Muscle layer of duodenum (tissue), 2 donors: ENCODE measurements around the gene COL15A1.
A peak's percentile ranks its signal among the peaks of the same experiment; 100 is the strongest.
"Not testable (repeated sequence)": the region's sequence is repeated elsewhere in the genome, so short reads cannot be mapped to it uniquely, and the experiment has no call there.

Source experiments
- H3K27ac ChIP-seq: one replicate; pipeline ENCODE4 v1.7.0; 2013; ENCODE audit warnings: mild to moderate bottlenecking, low read length
- H3K27me3 ChIP-seq: one replicate; pipeline ENCODE4 v1.7.0; 2013; ENCODE audit warnings: low read depth, mild to moderate bottlenecking, control low read depth, low read length
- H3K36me3 ChIP-seq, 2 donors: one replicate each; pipeline ENCODE4 v1.7.0; 2013; ENCODE audit warnings: low read length in 2 of 2, control low read depth in 1 of 2, mild to moderate bottlenecking in 1 of 2; ENCODE audit not compliant: insufficient read depth in 2 of 2, control insufficient read depth in 1 of 2
- H3K4me1 ChIP-seq, 2 donors: one replicate each; pipeline ENCODE4 v1.7.0; 2013; ENCODE audit warnings: low read length in 2 of 2, mild to moderate bottlenecking in 2 of 2, control low read depth in 1 of 2, moderate library complexity in 1 of 2; ENCODE audit not compliant: insufficient read depth in 2 of 2, control insufficient read depth in 1 of 2
- H3K4me3 ChIP-seq, 2 donors: one replicate each; pipeline ENCODE4 v1.7.0; 2013; ENCODE audit warnings: low read length in 2 of 2, low read depth in 1 of 2, mild to moderate bottlenecking in 1 of 2
- H3K9me3 ChIP-seq, 2 donors: one replicate each; pipeline ENCODE4 v1.7.0; 2013; ENCODE audit warnings: low read length in 2 of 2, control low read depth in 1 of 2, mild to moderate bottlenecking in 1 of 2; ENCODE audit not compliant: control insufficient read depth in 1 of 2
- donor health status: healthy.

The COL15A1 gene

DNA sequence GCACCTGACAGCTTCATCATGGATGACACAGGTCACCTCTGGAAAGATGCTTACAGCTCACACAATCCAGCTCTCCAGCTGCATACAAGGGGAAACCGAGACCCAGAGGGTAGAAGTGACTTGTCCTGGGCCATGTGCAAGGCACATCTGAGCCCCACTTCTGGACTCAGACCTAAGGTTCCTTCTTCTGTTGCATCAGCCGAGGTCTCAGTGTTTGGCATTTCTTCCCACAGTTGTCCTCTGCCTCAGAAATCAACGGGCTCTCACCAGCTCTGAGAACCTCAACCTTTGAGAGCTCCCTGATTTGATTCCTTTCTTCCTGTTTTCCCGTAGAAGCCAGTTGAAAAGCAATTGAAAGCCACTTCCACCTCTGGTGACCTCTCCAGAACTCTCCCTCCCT is 38.7 kb upstream of the COL15A1 start:
- H3K4me3 ChIP-seq: no peak overlapping the region
- H3K36me3 ChIP-seq: no peaks in the 10 kb centered on the region
- H3K27ac ChIP-seq: no peak overlapping the region
- no peaks in the 10 kb centered on the region for H3K27me3 ChIP-seq
- H3K9me3 ChIP-seq: no peaks in the 10 kb centered on the region
- peaks cover 0 to 17% of the 10 kb centered on the region in 2 donors for H3K4me1 ChIP-seq

DNA sequence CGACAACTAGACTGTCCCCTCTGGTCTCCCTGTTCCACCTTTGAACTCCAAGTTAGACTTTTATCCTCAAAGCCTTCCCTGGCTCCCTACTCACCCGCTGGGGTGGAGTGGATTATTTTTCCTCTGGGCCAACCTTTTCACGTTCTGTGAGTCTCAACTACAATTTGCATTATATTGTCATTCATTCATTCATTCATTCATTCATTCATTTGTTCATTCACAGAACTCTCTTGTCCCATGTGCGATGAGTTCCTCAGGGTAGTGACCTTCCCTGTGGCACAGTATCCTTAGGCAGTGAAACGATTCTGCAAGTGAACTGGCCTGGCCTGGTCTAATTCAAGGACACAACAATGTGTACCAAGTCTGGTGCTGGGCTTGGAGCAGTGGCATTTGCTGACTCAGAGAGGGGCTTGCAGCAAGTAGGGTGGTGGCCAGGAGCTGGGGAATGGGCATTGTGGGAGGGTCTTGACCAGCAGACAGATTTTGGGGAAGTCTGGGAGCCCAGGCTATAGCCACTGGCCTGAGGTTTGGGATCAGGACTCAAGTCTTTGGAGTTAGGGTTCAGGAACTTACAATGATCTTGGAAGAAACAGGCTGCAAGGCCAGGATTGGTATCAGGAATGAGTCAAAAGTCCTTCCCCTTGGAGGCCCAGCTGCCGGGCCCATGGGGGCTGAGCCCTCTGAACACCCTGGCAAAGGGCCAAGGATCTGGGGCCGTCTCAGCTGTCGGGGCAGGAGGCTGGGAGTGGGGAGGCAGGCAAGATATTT is 37.2 kb upstream of the COL15A1 start:
- Histone ChIP-seq H3K9me3 (no peaks in the 10 kb centered on the region), H3K36me3 (no peaks in the 10 kb centered on the region), H3K4me3 (no peak overlapping the region), H3K27me3 (no peaks in the 10 kb centered on the region), H3K27ac (no peak overlapping the region), H3K4me1 (peaks cover 0 to 21% of the 10 kb centered on the region in 2 donors)

DNA sequence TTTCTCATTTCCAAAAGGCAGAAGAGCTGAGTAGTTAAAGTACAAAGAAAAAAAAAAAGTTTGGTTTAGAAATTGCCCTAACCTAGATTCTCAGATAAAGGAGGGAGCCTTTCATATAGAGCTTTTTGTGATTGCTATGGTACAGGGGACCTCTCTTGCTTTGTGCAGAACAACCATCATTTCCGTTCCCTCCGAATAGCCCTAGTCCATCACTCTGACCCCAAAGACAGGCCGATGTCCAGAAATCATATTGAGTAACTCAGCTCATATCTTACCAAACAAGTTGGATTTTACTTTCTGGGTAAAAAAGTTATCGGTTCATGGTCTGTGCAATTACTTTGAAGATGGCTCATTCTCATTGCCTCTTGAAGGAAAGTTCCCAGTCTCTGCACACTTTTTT is 36.7 kb upstream of the COL15A1 start:
- peaks cover 0 to 21% of the 10 kb centered on the region in 2 donors for H3K4me1 ChIP-seq
- H3K27ac ChIP-seq: no peak overlapping the region
- H3K27me3 ChIP-seq: no peaks in the 10 kb centered on the region

DNA sequence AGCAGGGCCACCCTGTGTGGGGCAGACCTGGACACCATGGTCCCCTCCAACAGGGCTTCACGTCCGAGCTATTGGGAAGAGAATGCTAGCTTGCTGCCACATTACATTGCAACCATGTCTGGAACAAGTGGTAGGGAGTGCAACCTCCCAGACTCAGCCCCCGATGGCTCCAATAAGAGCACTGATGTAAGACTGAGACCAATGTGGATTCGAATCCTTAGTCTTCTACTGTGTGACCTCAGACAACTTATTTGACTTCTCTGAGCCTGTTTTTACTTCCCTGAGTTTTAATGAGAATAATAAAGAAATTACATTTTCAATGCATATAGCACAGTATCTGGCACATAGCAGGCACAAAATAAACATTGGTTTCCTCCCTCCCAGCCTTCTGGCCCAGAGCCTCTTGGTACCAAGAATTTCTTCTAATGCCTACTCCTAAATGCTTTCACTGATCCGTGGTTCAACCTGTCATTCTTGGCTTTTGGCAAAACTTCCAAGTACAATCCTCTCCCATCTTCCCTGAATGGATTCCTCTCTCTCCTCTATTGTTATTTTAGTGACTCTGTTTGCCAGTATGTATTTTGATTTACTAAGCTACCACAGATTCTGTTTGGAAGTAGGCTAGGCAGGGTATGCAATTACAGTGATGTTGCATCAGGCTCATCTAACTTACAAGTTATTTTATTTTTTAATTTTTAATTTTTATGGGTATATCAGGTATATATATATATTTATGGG is 34.6 kb upstream of the COL15A1 start:
- Histone ChIP-seq H3K36me3 (no peaks in the 10 kb centered on the region), H3K4me1 (peaks cover 0 to 21% of the 10 kb centered on the region in 2 donors), H3K9me3 (no peaks in the 10 kb centered on the region), H3K27me3 (no peaks in the 10 kb centered on the region), H3K4me3 (no peak overlapping the region), H3K27ac (peak overlapping the region; percentile 60)

More for the DNA sequence above, 36.7 kb upstream of the COL15A1 start:
- H3K4me3 ChIP-seq: no peak overlapping the region
- H3K9me3 ChIP-seq: no peaks in the 10 kb centered on the region
- H3K36me3 ChIP-seq: no peaks in the 10 kb centered on the region

DNA sequence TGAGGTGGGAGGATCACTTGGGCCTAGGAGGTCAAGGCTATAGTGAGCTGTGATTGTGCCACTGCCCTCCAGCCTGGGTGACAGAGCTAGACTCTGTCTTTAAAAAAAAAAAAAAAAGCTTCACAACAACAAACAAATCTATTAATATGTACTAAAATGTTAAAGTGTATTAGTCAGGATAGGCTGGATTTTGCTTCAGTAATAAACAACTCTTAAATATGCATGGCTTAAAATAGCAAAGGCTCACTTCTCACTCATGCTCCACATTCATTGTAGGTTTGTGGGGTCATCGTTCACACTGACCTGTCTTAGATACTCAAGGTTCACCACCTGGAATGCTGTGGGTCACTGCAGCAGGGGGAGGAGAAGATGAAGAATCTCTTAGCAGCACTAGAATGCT is 33.8 kb upstream of the COL15A1 start:
- no peak overlapping the region for H3K27ac ChIP-seq
- H3K36me3 ChIP-seq: no peaks in the 10 kb centered on the region
- H3K9me3 ChIP-seq: no peaks in the 10 kb centered on the region
- no peaks in the 10 kb centered on the region for H3K27me3 ChIP-seq
- H3K4me1 ChIP-seq: peaks cover 0 to 21% of the 10 kb centered on the region in 2 donors
- H3K4me3 ChIP-seq: no peak overlapping the region

DNA sequence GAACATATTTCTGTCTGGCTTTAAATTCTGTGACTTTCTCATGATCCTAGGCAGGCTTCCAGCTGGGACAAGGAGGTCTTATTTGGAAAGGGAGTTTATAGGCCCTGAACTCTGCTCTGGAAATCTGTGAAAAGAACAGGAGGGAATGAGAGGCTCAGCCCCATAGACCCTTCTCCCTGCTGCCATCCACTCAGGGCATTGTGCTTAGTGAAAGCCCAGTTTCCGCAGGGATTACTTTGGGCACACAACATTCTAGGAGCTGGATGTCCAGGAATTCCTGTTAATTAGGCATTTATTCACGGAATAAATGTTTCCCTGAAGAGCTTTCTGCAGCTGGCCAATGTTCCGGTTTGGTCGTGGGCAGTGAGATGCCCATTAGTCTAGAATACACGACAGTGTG is 32.7 kb upstream of the COL15A1 start:
- Histone ChIP-seq H3K27me3 (no peaks in the 10 kb centered on the region), H3K27ac (no peak overlapping the region), H3K9me3 (no peaks in the 10 kb centered on the region)

DNA sequence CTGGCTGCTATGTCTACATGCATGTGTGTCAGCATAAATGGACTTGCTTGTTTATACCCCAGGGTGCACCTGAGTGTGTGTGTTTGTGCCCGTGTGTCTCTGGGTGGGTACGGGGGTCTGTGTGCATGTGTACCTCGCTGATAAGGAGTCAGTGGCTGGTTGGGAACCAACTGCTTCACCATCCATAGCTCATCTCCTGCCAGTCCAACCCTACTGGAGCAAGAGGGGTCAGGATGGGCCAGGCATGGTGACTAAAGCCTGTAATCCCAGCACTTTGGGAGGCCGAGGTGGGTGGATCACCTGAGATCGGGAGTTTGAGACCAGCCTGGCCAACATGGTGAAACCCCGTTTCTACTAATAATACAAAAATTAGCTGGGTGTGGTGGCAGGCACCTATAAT is 32.0 kb upstream of the COL15A1 start:
- peaks cover 3 to 25% of the 10 kb centered on the region in 2 donors for H3K4me1 ChIP-seq
- not testable (repeated sequence) for H3K4me3 ChIP-seq, H3K9me3 ChIP-seq, H3K27ac ChIP-seq, H3K36me3 ChIP-seq, H3K27me3 ChIP-seq

More for the DNA sequence above, 32.7 kb upstream of the COL15A1 start:
- Histone ChIP-seq H3K4me1 (peaks cover 0 to 21% of the 10 kb centered on the region in 2 donors), H3K4me3 (no peak overlapping the region), H3K36me3 (no peaks in the 10 kb centered on the region)

DNA sequence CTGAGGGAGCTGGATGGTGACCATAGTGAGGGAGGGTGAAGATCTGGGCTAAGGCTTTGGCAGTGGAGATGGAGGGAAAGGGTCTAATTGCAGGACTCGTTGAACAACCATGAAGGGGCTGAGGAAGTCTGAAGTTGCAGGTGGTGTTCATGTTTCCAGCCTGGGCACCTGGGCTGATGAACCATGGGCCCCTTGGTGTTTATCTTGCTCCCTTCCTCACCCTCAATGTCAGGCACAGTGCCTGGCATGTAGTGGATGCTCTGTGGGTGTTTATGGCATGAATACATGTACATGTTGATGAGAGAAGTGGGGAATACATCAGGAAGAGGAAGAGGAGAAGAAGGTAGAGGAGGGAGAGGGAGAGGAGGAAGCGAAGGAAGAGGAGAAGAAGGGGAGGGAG is 31.3 kb upstream of the COL15A1 start:
- H3K27me3 ChIP-seq: no peaks in the 10 kb centered on the region
- no peaks in the 10 kb centered on the region for H3K9me3 ChIP-seq
- H3K4me1 ChIP-seq: peaks cover 3 to 28% of the 10 kb centered on the region in 2 donors
- no peaks in the 10 kb centered on the region for H3K36me3 ChIP-seq
- H3K27ac ChIP-seq: no peak overlapping the region
- H3K4me3 ChIP-seq: no peak overlapping the region

DNA sequence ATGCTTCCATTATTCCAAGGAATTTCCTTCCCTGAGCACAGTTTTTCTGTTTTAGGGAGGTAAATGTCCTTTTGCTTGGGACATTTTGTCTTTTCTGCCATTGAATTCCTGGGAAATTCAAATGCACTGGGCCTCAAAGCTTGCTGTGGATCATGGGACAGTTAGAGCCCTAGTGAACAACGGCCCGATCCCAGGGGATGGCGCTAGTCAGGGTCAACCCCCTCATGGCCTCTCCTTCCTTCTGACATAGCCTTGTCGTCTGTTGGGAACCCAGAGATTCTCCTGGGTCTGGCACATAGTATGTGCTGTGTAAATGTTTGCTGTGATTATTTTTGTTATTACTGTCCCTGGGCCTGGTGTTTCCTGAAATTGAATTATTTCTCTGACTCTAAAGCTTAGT is 30.7 kb upstream of the COL15A1 start:
- no peak overlapping the region for H3K27ac ChIP-seq
- H3K9me3 ChIP-seq: no peaks in the 10 kb centered on the region
- no peak overlapping the region for H3K4me3 ChIP-seq
- peaks cover 3 to 29% of the 10 kb centered on the region in 2 donors for H3K4me1 ChIP-seq
- H3K27me3 ChIP-seq: no peaks in the 10 kb centered on the region
- no peaks in the 10 kb centered on the region for H3K36me3 ChIP-seq

DNA sequence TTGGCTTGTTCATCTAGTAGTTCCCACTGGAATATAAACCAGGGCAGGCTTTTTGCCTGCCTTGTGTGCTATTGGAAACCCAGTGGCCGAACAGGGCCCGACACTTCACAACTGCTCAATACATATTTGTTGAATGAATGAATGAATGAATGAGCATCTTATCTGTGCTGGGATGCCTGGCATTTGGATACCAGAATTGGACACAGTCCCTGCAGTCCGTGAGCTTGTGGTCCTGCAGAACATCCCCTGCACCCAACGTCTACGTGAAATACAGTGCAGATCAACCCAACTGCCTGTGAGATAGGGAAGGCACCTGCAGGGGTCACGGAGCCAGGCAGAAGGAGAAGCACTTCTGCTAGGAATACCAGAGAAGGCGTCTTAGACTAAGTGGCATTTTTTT is 30.0 kb upstream of the COL15A1 start:
- H3K27me3 ChIP-seq: no peaks in the 10 kb centered on the region
- no peak overlapping the region for H3K4me3 ChIP-seq
- H3K27ac ChIP-seq: no peak overlapping the region
- no peaks in the 10 kb centered on the region for H3K36me3 ChIP-seq
- H3K4me1 ChIP-seq: peaks cover 3 to 28% of the 10 kb centered on the region in 2 donors
- H3K9me3 ChIP-seq: no peaks in the 10 kb centered on the region

DNA sequence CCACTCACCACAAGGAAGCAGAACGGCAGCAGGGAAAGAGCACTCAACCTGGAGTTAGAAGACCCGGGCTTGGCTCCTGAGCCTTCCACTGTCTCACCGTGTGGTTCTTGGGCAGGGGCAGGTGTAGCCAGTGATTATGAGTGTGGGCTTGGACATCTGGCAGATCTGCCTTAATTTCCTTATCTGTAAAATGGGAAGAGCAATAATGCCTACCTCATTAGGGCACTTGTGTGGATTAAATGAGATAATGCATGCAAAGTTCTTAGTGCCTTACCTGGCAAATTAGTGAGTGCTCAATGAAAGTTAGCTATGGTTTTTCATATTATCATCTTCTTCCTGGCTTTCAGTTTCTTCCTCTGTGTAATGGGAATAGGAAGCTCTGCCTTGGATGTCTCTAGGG is 28.1 kb upstream of the COL15A1 start:
- H3K27ac ChIP-seq: no peak overlapping the region
- no peak overlapping the region for H3K4me3 ChIP-seq
- H3K27me3 ChIP-seq: no peaks in the 10 kb centered on the region
- H3K4me1 ChIP-seq: peaks cover 3 to 22% of the 10 kb centered on the region in 2 donors
- H3K9me3 ChIP-seq: no peaks in the 10 kb centered on the region
- H3K36me3 ChIP-seq: no peaks in the 10 kb centered on the region
